OCI-LY7 (cell line): Measurements from ENCODE around the gene TMEM222.

Source experiments
- EZH2phosphoT487 ChIP-seq: fragments of 200-600 bp; sonication (generic); IDR thresholded peaks from 2 replicates; pipeline ENCODE4 v1.6.1; 2018; ENCODE audit warnings: low read depth, borderline replicate concordance, mild to moderate bottlenecking, mixed run types, antibody characterized with exemption, low read length, moderate library complexity, mixed read lengths
- TF ChIP-seq, protein P1 (sequence below): fragments of 200-600 bp; sonication (generic); conservative IDR thresholded peaks from 2 replicates; pipeline ENCODE4 v1.5.1; 2014; ENCODE audit warnings: mild to moderate bottlenecking, antibody characterized with exemption, low read length, moderate library complexity, mixed read lengths

DNA sequence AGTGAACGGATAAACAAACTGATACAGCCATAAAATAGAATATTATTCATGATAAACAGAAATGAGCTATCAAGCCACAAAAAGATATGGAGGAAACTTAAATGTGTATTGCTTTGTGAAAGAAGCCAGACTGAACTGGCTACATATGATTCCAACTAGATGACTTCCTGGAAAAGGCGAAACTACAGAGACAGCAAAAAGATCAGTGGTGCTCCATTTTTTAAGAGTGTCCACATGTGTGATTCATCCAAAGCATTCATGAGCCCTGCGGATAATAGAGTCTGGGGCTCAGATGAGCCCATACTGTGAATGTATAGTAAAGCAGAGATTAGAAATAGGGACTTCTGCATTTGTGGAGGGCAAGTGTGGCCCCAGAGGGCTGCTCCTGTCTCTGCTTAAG, 7.8 kb upstream of the TMEM222 start:
- TF ChIP-seq, protein P1, sequence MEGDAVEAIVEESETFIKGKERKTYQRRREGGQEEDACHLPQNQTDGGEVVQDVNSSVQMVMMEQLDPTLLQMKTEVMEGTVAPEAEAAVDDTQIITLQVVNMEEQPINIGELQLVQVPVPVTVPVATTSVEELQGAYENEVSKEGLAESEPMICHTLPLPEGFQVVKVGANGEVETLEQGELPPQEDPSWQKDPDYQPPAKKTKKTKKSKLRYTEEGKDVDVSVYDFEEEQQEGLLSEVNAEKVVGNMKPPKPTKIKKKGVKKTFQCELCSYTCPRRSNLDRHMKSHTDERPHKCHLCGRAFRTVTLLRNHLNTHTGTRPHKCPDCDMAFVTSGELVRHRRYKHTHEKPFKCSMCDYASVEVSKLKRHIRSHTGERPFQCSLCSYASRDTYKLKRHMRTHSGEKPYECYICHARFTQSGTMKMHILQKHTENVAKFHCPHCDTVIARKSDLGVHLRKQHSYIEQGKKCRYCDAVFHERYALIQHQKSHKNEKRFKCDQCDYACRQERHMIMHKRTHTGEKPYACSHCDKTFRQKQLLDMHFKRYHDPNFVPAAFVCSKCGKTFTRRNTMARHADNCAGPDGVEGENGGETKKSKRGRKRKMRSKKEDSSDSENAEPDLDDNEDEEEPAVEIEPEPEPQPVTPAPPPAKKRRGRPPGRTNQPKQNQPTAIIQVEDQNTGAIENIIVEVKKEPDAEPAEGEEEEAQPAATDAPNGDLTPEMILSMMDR = no peak
- TF ChIP-seq EZH2phosphoT487 = no peak
